CD14-positive monocyte (primary cell): ENCODE results near the gene STRBP. TPM values are rescaled to one million over a fixed set of nuclear protein-coding genes. Genes with fewer than 3 reads are reported as not detected.
A peak's percentile ranks its signal among the peaks of the same experiment; 100 is the strongest.

Experiments used
- DNase-seq, 3 donors: peaks; one replicate each; pipeline ENCODE4 v3.0.0-alpha.2; 2011 to 2022
- H2AFZ ChIP-seq: 2 replicates; pipeline ENCODE4 v1.6.0; 2012; ENCODE audit warnings: mild to moderate bottlenecking, low read depth, low read length, inconsistent platforms; ENCODE audit not compliant: insufficient read depth, poor library complexity, severe bottlenecking
- H3K27ac ChIP-seq, 2 donors: 1 replicate in 1 of 2; 2 replicates in 1 of 2; pipeline ENCODE4 v1.5.1; 2012 to 2013; ENCODE audit warnings: low read length in 2 of 2, control low read depth in 1 of 2, inconsistent platforms in 1 of 2, low read depth in 1 of 2, mild to moderate bottlenecking in 1 of 2
- H3K27me3 ChIP-seq, 2 donors: one replicate each; pipeline versions ENCODE4 v1.6.0 to v1.6.1; 2011 to 2013; ENCODE audit warnings: low read length in 2 of 2; ENCODE audit not compliant: control insufficient read depth in 2 of 2, insufficient read depth in 2 of 2
- H3K36me3 ChIP-seq, 2 donors: replicated peaks in 1 of 2; 1 replicate in 1 of 2; 2 replicates in 1 of 2; pipeline versions ENCODE4 v1.5.1 to v1.6.1; 2012 to 2013; ENCODE audit warnings: low read length in 2 of 2, control low read depth in 1 of 2, inconsistent platforms in 1 of 2, mild to moderate bottlenecking in 1 of 2; ENCODE audit not compliant: insufficient read depth in 2 of 2, control insufficient read depth in 1 of 2
- H3K4me1 ChIP-seq, 2 donors: 1 replicate in 1 of 2; 2 replicates in 1 of 2; pipeline versions ENCODE4 v1.5.1 to v1.6.1; 2012 to 2013; ENCODE audit warnings: low read length in 2 of 2, control low read depth in 1 of 2, inconsistent platforms in 1 of 2, mild to moderate bottlenecking in 1 of 2, moderate library complexity in 1 of 2; ENCODE audit not compliant: insufficient read depth in 2 of 2, control insufficient read depth in 1 of 2
- H3K4me2 ChIP-seq: replicated peaks from 2 replicates; pipeline ENCODE3; 2012; ENCODE audit warnings: low read length, moderate library complexity, mild to moderate bottlenecking; ENCODE audit not compliant: poor library complexity, severe bottlenecking; ENCODE audit errors: extremely low read depth
- H3K4me3 ChIP-seq, 3 experiments: fragments of 200-600 bp in 1 of 3; sonication (generic) in 1 of 3; replicated peaks in 1 of 3; 1 replicate in 2 of 3; 2 replicates in 1 of 3; pipeline ENCODE4 v1.5.1; 2011 to 2013; ENCODE audit warnings: low read length in 3 of 3, mild to moderate bottlenecking in 3 of 3, control low read depth in 2 of 3, low read depth in 2 of 3, inconsistent platforms in 1 of 3, moderate library complexity in 1 of 3
- H3K79me2 ChIP-seq: 2 replicates; pipeline ENCODE4 v1.6.0; 2012; ENCODE audit warnings: mild to moderate bottlenecking, control low read depth, inconsistent platforms, low read length, moderate library complexity; ENCODE audit not compliant: insufficient read depth
- H3K9ac ChIP-seq: 2 replicates; pipeline ENCODE4 v1.6.0; 2017; ENCODE audit warnings: low read length, mild to moderate bottlenecking; ENCODE audit not compliant: insufficient read depth, poor library complexity, severe bottlenecking
- H3K9me3 ChIP-seq, 2 donors: replicated peaks in 1 of 2; 1 replicate in 1 of 2; 2 replicates in 1 of 2; pipeline versions ENCODE4 v1.5.1 to v1.6.1; 2012 to 2013; ENCODE audit warnings: low read length in 2 of 2, control low read depth in 1 of 2; ENCODE audit not compliant: control insufficient read depth in 1 of 2, insufficient read depth in 1 of 2
- H4K20me1 ChIP-seq: 2 replicates; pipeline ENCODE4 v1.6.0; 2012; ENCODE audit warnings: mild to moderate bottlenecking, low read length, control low read depth, moderate library complexity; ENCODE audit not compliant: insufficient read depth
- H3K27ac Mint-ChIP-seq, 7 donors: one replicate each; pipeline ENCODE4 v1.8.0; 2020; ENCODE audit warnings: mild to moderate bottlenecking in 7 of 7, mixed read lengths in 7 of 7, moderate library complexity in 6 of 7, inconsistent platforms in 2 of 7
- H3K27me3 Mint-ChIP-seq, 3 donors: one replicate each; pipeline ENCODE4 v1.8.0; 2021 to 2022; ENCODE audit warnings: low read depth in 3 of 3, mild to moderate bottlenecking in 3 of 3, mixed read lengths in 3 of 3, moderate library complexity in 3 of 3, inconsistent platforms in 1 of 3
- H3K36me3 Mint-ChIP-seq, 2 donors: one replicate each; pipeline ENCODE4 v1.8.0; 2020; ENCODE audit warnings: mixed read lengths in 2 of 2, inconsistent platforms in 1 of 2, mild to moderate bottlenecking in 1 of 2
- H3K4me1 Mint-ChIP-seq: one replicate; pipeline ENCODE4 v1.8.0; 2020; ENCODE audit warnings: mild to moderate bottlenecking, mixed read lengths
- H3K4me3 Mint-ChIP-seq, 2 donors: one replicate each; pipeline ENCODE4 v1.8.0; 2020; ENCODE audit warnings: mild to moderate bottlenecking in 2 of 2, mixed read lengths in 2 of 2, moderate library complexity in 1 of 2
- H3K9me3 Mint-ChIP-seq, 7 donors: one replicate each; pipeline ENCODE4 v1.8.0; 2020 to 2022; ENCODE audit warnings: mixed read lengths in 7 of 7, mild to moderate bottlenecking in 6 of 7, moderate library complexity in 6 of 7, inconsistent platforms in 2 of 7
- CTCF ChIP-seq: fragments of 200-600 bp; IDR thresholded peaks from one replicate; pipeline ENCODE4 v1.8.0; 2022; ENCODE audit warnings: antibody characterized with exemption, mild to moderate bottlenecking
- WGBS: methylation state at CpG from one replicate; pipeline ENCODE4 v1.1.5; 2013; ENCODE audit warnings: missing lambda C conversion rate; ENCODE audit not compliant: insufficient coverage; 5-methylcytosine and 5-hydroxymethylcytosine counted together
- intact Hi-C, 2 donors: fragments of 100-400 bp; cut with micrococcal nuclease; formaldehyde crosslinking; loops; one replicate each; pipeline versions ENCODE4 v1.15.0 to v1.15.1; 2023
- polyA plus RNA-seq, 3 donors: library from polyadenylated mRNA; depleted of rRNA in 1 of 3; unstranded in 2 of 3; stranded (reverse) in 1 of 3; fragments of 300-500 nt in 2 of 3; fragments of >200 nt in 1 of 3; fragmentation: Illumina TruSeq in 2 of 3; gene quantifications; 1 replicate in 2 of 3; 2 replicates in 1 of 3; pipeline ENCODE4 v1.2.3, GENCODE V29; 2012 to 2021

STRBP gene
- polyA plus RNA-seq, 3 donors = 0.97 to 1.9 (median 1.9) TPM

- Histone ChIP-seq H3K4me1 (no peaks in the 10 kb centered on the region), H3K9ac (no peak overlapping the region), H3K79me2 (no peaks in the 10 kb centered on the region), H2AFZ (no peak overlapping the region), H4K20me1 (no peaks in the 10 kb centered on the region), H3K9me3 (no peaks in the 10 kb centered on the region), H3K27ac (no peak overlapping the region), H3K4me2 (no peak overlapping the region), H3K36me3 (no peaks in the 10 kb centered on the region), H3K4me3 (no peak overlapping the region), H3K27me3 (no peaks in the 10 kb centered on the region)
- Mint-ChIP-seq H3K4me3 (no peak overlapping the region), H3K4me1 (peaks cover 10% of the 10 kb centered on the region), H3K27me3 (no peaks in the 10 kb centered on the region), H3K27ac (peak overlapping the region in 1 of 7 donors; percentile 81), H3K9me3 (no peaks in the 10 kb centered on the region), H3K36me3 (no peaks in the 10 kb centered on the region)
- intact Hi-C loops = no loop called here
- WGBS = no CpG with 5 or more reads among the region's 1 CpG
- no peak for TF ChIP-seq CTCF
- no peak for DNase-seq
Observed at GRCh38 chr9:123167474-123167873, 100.9 kb downstream of the STRBP start.

GRCh38 chr9:123165813-123166212, 102.6 kb downstream of the STRBP start:
- Mint-ChIP-seq H3K27ac (no peak overlapping the region), H3K36me3 (no peaks in the 10 kb centered on the region), H3K27me3 (no peaks in the 10 kb centered on the region), H3K4me3 (no peak overlapping the region), H3K9me3 (no peaks in the 10 kb centered on the region), H3K4me1 (peaks cover 10% of the 10 kb centered on the region)
- Histone ChIP-seq H3K9ac (no peak overlapping the region), H3K27me3 (no peaks in the 10 kb centered on the region), H3K9me3 (no peaks in the 10 kb centered on the region), H3K27ac (no peak overlapping the region), H2AFZ (no peak overlapping the region), H3K4me1 (no peaks in the 10 kb centered on the region), H3K4me2 (no peak overlapping the region), H3K79me2 (no peaks in the 10 kb centered on the region), H3K36me3 (no peaks in the 10 kb centered on the region), H4K20me1 (no peaks in the 10 kb centered on the region), H3K4me3 (no peak overlapping the region)
- DNase-seq = no peak
- no CpG with 5 or more reads among the region's 1 CpG for whole genome bisulfite sequencing
- intact Hi-C loops = no loop called here
- no peak for TF ChIP-seq CTCF
